HEK293T (cell line): ENCODE results near the gene LYVE1.

Source experiments
- BHLHE40 ChIP-seq: fragments of 450-650 bp; IDR thresholded peaks from 2 replicates; pipeline ENCODE4 v1.6.1; 2016; ENCODE audit warnings: mild to moderate bottlenecking, moderate library complexity, borderline replicate concordance
- FOXA1 ChIP-seq: fragments of 450-650 bp; IDR thresholded peaks from 2 replicates; pipeline ENCODE4 v1.6.1; 2016; ENCODE audit warnings: mild to moderate bottlenecking
- FOXK2 ChIP-seq: fragments of 450-650 bp; IDR thresholded peaks from 2 replicates; pipeline ENCODE4 v1.6.1; 2016; ENCODE audit warnings: mild to moderate bottlenecking
- L3MBTL2 ChIP-seq: fragments of 450-650 bp; conservative IDR thresholded peaks from 2 replicates; pipeline ENCODE4 v1.6.1; 2016; ENCODE audit warnings: mild to moderate bottlenecking
- PKNOX1 ChIP-seq: fragments of 450-650 bp; IDR thresholded peaks from 2 replicates; pipeline ENCODE4 v1.6.1; 2016
- SUZ12 ChIP-seq: fragments of 450-650 bp; IDR thresholded peaks from 2 replicates; pipeline ENCODE4 v1.6.1; 2016; ENCODE audit warnings: mild to moderate bottlenecking
- TARDBP ChIP-seq: fragments of 450-650 bp; IDR thresholded peaks from 2 replicates; pipeline ENCODE4 v1.6.1; 2016

GRCh38 chr11:10522921-10523320, 45.5 kb downstream of the LYVE1 start:
- TF ChIP-seq SUZ12 (no peak), TARDBP (no peak), FOXK2 (no peak), L3MBTL2 (no peak), BHLHE40 (no peak), PKNOX1 (no peak), FOXA1 (no peak)
